NCI-H1105 treated with DMSO at 0.1 percent for 48 hours (cell line): Measurements from ENCODE around the gene ZNF502.
"Not testable (repeated sequence)": the region's sequence is repeated elsewhere in the genome, so short reads cannot be mapped to it uniquely, and the experiment has no call there.

Experiments
- DNase-seq: peaks from one replicate; lab custom pipeline; 2025; lab: John Stamatoyannopoulos, UW

ZNF502 gene

GRCh38 chr3:44712455-44713075, at the start of gene ZNF502:
Gene ZNF502, plus strand, starts transcription at chr3:44712660. Its CDS starts 7,602 bp downstream, at chr3:44720262.
- peak; percentile 72 for DNase-seq

GRCh38 chr3:44665173-44665572, 47.3 kb upstream of the ZNF502 start:
- no peak for DNase-seq

GRCh38 chr3:44666346-44666745, 46.1 kb upstream of the ZNF502 start:
- DNase-seq: no peak

GRCh38 chr3:44669760-44670159, 42.7 kb upstream of the ZNF502 start:
- DNase-seq: no peak

- DNase-seq: not testable (repeated sequence)
Measured at GRCh38 chr3:44673466-44673865, 39.0 kb upstream of the ZNF502 start.

- DNase-seq: no peak
Measured at GRCh38 chr3:44674211-44674610, 38.2 kb upstream of the ZNF502 start.

- DNase-seq: no peak
Measured at GRCh38 chr3:44678480-44679116, 33.9 kb upstream of the ZNF502 start.

- no peak for DNase-seq
Measured at GRCh38 chr3:44680921-44681455, 31.5 kb upstream of the ZNF502 start.

- DNase-seq: no peak
Measured at GRCh38 chr3:44682182-44682896, 30.1 kb upstream of the ZNF502 start.

GRCh38 chr3:44685128-44685800, 27.2 kb upstream of the ZNF502 start:
- peak; percentile 71 for DNase-seq

- no peak for DNase-seq
Measured at GRCh38 chr3:44687898-44688297, 24.6 kb upstream of the ZNF502 start.

GRCh38 chr3:44721231-44722102, 9.0 kb downstream of the ZNF502 start:
- no peak for DNase-seq

GRCh38 chr3:44722103-44722401, 9.6 kb downstream of the ZNF502 start:
- no peak for DNase-seq

GRCh38 chr3:44729384-44729910, 17.0 kb downstream of the ZNF502 start, which contains the start of gene ZNF501:
Gene ZNF501, plus strand, starts transcription at chr3:44729635. Its CDS starts 4,787 bp downstream, at chr3:44734422.
- DNase-seq: peak; percentile 74

GRCh38 chr3:44734646-44735168, 22.2 kb downstream of the ZNF502 start:
- DNase-seq: no peak

- no peak for DNase-seq
Measured at GRCh38 chr3:44761101-44761423, 48.6 kb downstream of the ZNF502 start.

- DNase-seq: peak; percentile 82
Measured at GRCh38 chr3:44761424-44762169, 49.1 kb downstream of the ZNF502 start, which contains the start of the genes KIAA1143 and KIF15. Gene KIAA1143, minus strand, starts transcription at chr3:44761619. Its CDS starts 17 bp downstream, at chr3:44761602. Gene KIF15, plus strand, starts transcription at chr3:44761794. Its CDS starts 72 bp downstream, at chr3:44761866.

- DNase-seq: no peak
Measured at GRCh38 chr3:44762170-44762677, 49.8 kb downstream of the ZNF502 start.

GRCh38 chr3:44762690-44763089, 50.2 kb downstream of the ZNF502 start:
- no peak for DNase-seq

- DNase-seq: no peak
Measured at GRCh38 chr3:44764248-44764647, 51.8 kb downstream of the ZNF502 start.
